CD1c-positive myeloid dendritic cell (primary cell): ENCODE data around the gene PCSK2.

ENCODE experiments used
- DNase-seq: peaks from one replicate; pipeline ENCODE4 v3.0.0-alpha.2; 2016; ENCODE audit errors: extremely low spot score

PCSK2 gene

GRCh38 chr20:17339000-17339399 is 112.2 kb downstream of the PCSK2 start:
- DNase-seq = no peak

- no peak for DNase-seq
Observed at GRCh38 chr20:17343091-17343490, 116.3 kb downstream of the PCSK2 start.

- no peak for DNase-seq
Observed at GRCh38 chr20:17343656-17344452, 117.0 kb downstream of the PCSK2 start.

GRCh38 chr20:17344790-17345189 is 118.0 kb downstream of the PCSK2 start:
- no peak for DNase-seq

GRCh38 chr20:17345321-17345720 is 118.5 kb downstream of the PCSK2 start:
- no peak for DNase-seq

- DNase-seq = no peak
Observed at GRCh38 chr20:17350321-17350720, 123.5 kb downstream of the PCSK2 start.

- DNase-seq = no peak
Observed at GRCh38 chr20:17357238-17357637, 130.4 kb downstream of the PCSK2 start.

- no peak for DNase-seq
Observed at GRCh38 chr20:17358854-17359253, 132.0 kb downstream of the PCSK2 start.

GRCh38 chr20:17364681-17365080 is 137.8 kb downstream of the PCSK2 start:
- no peak for DNase-seq

GRCh38 chr20:17365831-17366230 is 139.0 kb downstream of the PCSK2 start:
- DNase-seq = no peak

GRCh38 chr20:17369506-17369905 is 142.7 kb downstream of the PCSK2 start:
- DNase-seq = no peak

GRCh38 chr20:17372806-17373440 is 146.1 kb downstream of the PCSK2 start:
- no peak for DNase-seq

GRCh38 chr20:17374086-17374485 is 147.2 kb downstream of the PCSK2 start:
- no peak for DNase-seq

GRCh38 chr20:17376031-17376430 is 149.2 kb downstream of the PCSK2 start:
- no peak for DNase-seq

- no peak for DNase-seq
Observed at GRCh38 chr20:17377231-17377630, 150.4 kb downstream of the PCSK2 start.

- DNase-seq = no peak
Observed at GRCh38 chr20:17379651-17380050, 152.8 kb downstream of the PCSK2 start.

GRCh38 chr20:17380801-17381200 is 154.0 kb downstream of the PCSK2 start:
- DNase-seq = no peak

GRCh38 chr20:17381724-17382123 is 154.9 kb downstream of the PCSK2 start:
- no peak for DNase-seq

- no peak for DNase-seq
Observed at GRCh38 chr20:17385798-17386197, 159.0 kb downstream of the PCSK2 start.

- DNase-seq = no peak
Observed at GRCh38 chr20:17390655-17391054, 163.8 kb downstream of the PCSK2 start.

- DNase-seq = peak; percentile 25
Observed at GRCh38 chr20:17391127-17391771, 164.4 kb downstream of the PCSK2 start.

- no peak for DNase-seq
Observed at GRCh38 chr20:17394411-17394810, 167.6 kb downstream of the PCSK2 start.

- DNase-seq = no peak
Observed at GRCh38 chr20:17395729-17396128, 168.9 kb downstream of the PCSK2 start.
